Central memory CD8-positive, alpha-beta T cell (primary cell): ENCODE results near the gene NLK.
"Not testable (repeated sequence)": the region's sequence is repeated elsewhere in the genome, so short reads cannot be mapped to it uniquely, and the experiment has no call there.

ENCODE experiments used
- ATAC-seq: fragments of 150-1000 bp; cut with Tn5 transposase; replicated peaks from 2 replicates; pipeline ENCODE4 v1.10.0; 2022; ENCODE audit warnings: mild to moderate bottlenecking, moderate FRiP score, moderate number of reproducible peaks; ENCODE audit not compliant: poor library complexity, severe bottlenecking; ENCODE audit errors: extremely low read depth
- DNase-seq, 2 donors: peaks; one replicate each; pipeline ENCODE4 v3.0.0; 2021; ENCODE audit warnings: low spot score in 2 of 2
- H3K27ac Mint-ChIP-seq: one replicate; pipeline ENCODE4 v1.8.0; 2022; ENCODE audit warnings: low read depth, mild to moderate bottlenecking, moderate library complexity, mixed read lengths
- H3K27me3 Mint-ChIP-seq: one replicate; pipeline ENCODE4 v1.8.0; 2022; ENCODE audit warnings: mixed read lengths
- H3K36me3 Mint-ChIP-seq: one replicate; pipeline ENCODE4 v1.8.0; 2022; ENCODE audit warnings: mild to moderate bottlenecking, moderate library complexity, mixed read lengths; ENCODE audit not compliant: insufficient read depth
- H3K4me1 Mint-ChIP-seq: one replicate; pipeline ENCODE4 v1.8.0; 2022; ENCODE audit warnings: mixed read lengths
- H3K4me3 Mint-ChIP-seq: one replicate; pipeline ENCODE4 v1.8.0; 2022; ENCODE audit warnings: mild to moderate bottlenecking, moderate library complexity, mixed read lengths
- H3K9me3 Mint-ChIP-seq: one replicate; pipeline ENCODE4 v1.8.0; 2022; ENCODE audit warnings: mixed read lengths

NLK gene

DNA sequence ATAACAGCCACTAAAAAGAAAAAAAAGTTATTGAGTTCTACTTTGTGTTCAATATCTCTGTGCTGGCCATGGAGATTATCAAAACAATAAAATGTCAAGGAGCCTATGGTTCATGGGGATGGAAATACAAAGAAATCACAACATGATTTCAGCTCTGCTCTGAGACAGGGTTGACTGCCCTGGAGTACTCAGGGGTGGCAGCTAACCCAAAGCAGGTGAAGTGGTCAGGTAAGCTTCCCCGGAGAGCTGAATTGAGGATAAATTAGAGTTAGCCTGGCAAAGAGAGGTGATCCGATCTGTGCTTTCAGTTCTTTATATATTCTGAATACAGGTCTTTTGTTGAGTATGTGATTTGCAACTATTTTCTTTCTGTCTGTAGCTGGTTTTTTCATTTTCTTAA, 157.3 kb downstream of the NLK start:
- Mint-ChIP-seq H3K4me1 (no peaks in the 10 kb centered on the region), H3K9me3 (no peaks in the 10 kb centered on the region), H3K36me3 (peaks cover 9% of the 10 kb centered on the region), H3K27ac (no peak overlapping the region), H3K27me3 (peaks cover 11% of the 10 kb centered on the region), H3K4me3 (no peak overlapping the region)
- ATAC-seq = no peak
- DNase-seq = no peak

DNA sequence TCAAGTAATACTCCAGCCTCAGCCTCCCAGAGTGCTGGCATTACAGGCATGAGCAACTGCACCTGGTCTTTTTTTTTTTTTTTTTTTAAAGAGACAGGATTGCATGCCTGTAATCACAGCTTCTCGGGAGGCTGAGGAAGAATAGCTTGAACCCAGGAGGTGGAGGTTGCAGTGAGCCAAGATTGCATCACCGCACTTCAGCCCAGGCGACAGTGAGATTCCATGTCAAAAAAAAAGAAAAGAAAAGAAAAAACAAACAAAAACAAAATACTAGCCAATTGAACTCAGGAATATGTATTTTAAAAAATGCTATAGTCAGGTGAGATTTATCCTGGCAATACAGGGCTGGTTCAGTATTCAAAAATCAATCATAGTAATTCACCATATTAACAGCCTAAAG, 158.8 kb downstream of the NLK start:
- no peak overlapping the region for H3K4me3 Mint-ChIP-seq
- peaks cover 4% of the 10 kb centered on the region for H3K36me3 Mint-ChIP-seq
- peaks cover 19% of the 10 kb centered on the region for H3K27me3 Mint-ChIP-seq
- H3K27ac Mint-ChIP-seq = no peak overlapping the region
- H3K9me3 Mint-ChIP-seq = no peaks in the 10 kb centered on the region
- H3K4me1 Mint-ChIP-seq = no peaks in the 10 kb centered on the region
- ATAC-seq (no peak), DNase-seq (no peak)

DNA sequence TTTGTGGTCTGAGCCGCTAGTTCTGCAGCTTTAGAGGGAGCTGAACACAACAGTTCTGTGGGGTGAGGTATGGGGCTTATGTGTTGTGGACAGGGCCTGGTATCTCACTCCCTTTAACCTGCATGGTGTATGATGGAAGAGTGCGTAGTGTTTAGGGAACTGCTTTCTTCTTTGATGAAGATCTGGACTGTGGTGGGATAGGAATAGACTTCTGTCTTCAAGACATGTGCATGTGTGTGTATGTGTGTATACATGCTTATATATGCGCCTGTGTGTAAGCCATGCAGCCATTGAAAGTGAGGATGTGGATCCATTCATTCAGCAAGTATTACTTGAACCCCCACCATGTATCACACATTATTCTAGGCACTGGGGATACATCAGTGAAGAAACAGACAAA, 161.8 kb downstream of the NLK start:
- H3K36me3 Mint-ChIP-seq = peaks cover 2% of the 10 kb centered on the region
- H3K27ac Mint-ChIP-seq = no peak overlapping the region
- peaks cover 28% of the 10 kb centered on the region for H3K27me3 Mint-ChIP-seq
- no peaks in the 10 kb centered on the region for H3K9me3 Mint-ChIP-seq
- no peaks in the 10 kb centered on the region for H3K4me1 Mint-ChIP-seq
- no peak overlapping the region for H3K4me3 Mint-ChIP-seq
- no peak for ATAC-seq
- DNase-seq = no peak

DNA sequence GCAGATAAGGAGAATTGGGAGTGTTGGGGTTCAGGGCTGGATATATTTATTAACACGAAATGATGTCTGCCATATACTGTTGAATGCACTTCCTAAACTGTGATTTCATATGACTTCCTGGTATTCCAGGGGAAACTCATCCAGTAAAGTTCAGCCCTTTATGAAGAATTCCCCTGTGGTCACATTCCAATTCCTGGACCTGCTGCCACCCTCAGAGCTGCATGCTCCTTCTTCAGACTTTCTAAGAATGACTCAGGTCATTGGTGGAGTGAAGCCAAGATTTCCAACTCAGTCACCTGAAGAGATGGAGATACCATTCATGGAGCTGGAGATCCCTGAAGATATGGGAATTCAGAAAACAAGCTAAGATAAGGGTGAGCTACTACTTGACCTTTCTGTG, 162.3 kb downstream of the NLK start:
- ATAC-seq (no peak), DNase-seq (no peak)
- H3K9me3 Mint-ChIP-seq = no peaks in the 10 kb centered on the region
- H3K27ac Mint-ChIP-seq = no peak overlapping the region
- peaks cover 2% of the 10 kb centered on the region for H3K36me3 Mint-ChIP-seq
- no peaks in the 10 kb centered on the region for H3K4me1 Mint-ChIP-seq
- no peak overlapping the region for H3K4me3 Mint-ChIP-seq
- H3K27me3 Mint-ChIP-seq = peaks cover 28% of the 10 kb centered on the region

DNA sequence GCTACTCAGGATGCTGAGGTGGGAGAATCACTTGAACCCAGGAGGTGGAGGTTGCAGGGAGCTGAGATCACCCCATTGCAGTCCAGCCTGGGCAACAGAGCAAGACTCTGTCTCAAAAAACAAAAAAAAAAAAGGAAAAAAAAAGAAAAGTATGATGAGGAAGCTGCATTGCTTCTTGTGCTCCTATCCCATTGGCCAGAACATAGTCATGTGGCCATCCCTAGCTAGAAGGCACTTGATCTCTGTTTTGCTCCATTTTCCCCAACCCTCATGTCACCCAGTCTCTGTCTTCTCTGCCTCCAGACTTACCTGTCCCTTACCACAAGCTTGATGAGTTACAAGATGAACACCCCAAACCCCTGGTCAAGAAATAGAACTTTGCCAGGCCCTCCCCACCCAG, 163.8 kb downstream of the NLK start:
- Mint-ChIP-seq H3K9me3 (no peaks in the 10 kb centered on the region), H3K36me3 (peaks cover 2% of the 10 kb centered on the region), H3K4me1 (no peaks in the 10 kb centered on the region), H3K27ac (no peak overlapping the region), H3K27me3 (peaks cover 28% of the 10 kb centered on the region), H3K4me3 (no peak overlapping the region)
- DNase-seq (no peak), ATAC-seq (no peak)

DNA sequence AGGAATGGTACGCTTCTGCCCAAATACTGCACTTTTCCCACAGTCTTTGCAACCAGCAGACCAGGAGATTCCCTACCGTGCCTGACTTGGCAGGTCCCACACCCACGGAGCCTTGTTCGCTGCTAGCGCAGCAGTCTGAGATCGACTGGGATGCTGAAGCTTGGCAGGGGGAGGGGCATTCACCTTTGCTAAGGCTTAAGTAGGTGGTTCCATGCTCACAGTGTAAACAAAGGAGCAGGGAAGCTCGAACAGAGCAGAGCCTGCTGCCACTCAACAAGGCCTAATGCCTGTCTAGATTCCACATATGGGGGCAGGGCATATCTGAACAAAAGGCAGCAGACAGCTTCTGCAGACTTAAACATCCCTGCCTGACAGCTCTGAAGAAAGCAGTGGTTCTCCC, 169.3 kb downstream of the NLK start:
- peaks cover 5% of the 10 kb centered on the region for H3K36me3 Mint-ChIP-seq
- H3K4me1 Mint-ChIP-seq = peaks cover 6% of the 10 kb centered on the region
- no peak for ATAC-seq
- H3K9me3 Mint-ChIP-seq = no peaks in the 10 kb centered on the region
- H3K4me3 Mint-ChIP-seq = no peak overlapping the region
- no peak for DNase-seq
- H3K27ac Mint-ChIP-seq = no peak overlapping the region
- H3K27me3 Mint-ChIP-seq = peaks cover 4% of the 10 kb centered on the region

DNA sequence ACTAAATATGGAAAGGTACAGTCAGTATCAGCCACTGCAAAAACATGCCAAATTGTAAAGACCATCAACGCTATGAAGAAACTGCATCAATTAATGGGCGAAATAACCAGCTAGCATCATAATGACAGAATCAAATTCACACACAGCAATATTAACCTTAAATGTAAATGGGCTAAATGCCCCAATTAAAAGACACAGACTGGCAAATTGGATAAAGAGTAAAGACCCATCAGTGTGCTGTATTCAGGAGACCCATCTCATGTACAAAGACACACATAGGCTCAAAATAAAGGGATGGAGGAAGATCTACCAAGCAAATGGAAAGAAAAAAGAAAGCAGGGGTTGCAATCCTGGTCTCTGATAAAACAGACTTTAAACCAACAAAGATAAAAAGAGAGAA, 171.1 kb downstream of the NLK start:
- not testable (repeated sequence) for H3K27ac Mint-ChIP-seq, H3K36me3 Mint-ChIP-seq, H3K4me1 Mint-ChIP-seq, H3K27me3 Mint-ChIP-seq, ATAC-seq, H3K4me3 Mint-ChIP-seq, DNase-seq, H3K9me3 Mint-ChIP-seq

DNA sequence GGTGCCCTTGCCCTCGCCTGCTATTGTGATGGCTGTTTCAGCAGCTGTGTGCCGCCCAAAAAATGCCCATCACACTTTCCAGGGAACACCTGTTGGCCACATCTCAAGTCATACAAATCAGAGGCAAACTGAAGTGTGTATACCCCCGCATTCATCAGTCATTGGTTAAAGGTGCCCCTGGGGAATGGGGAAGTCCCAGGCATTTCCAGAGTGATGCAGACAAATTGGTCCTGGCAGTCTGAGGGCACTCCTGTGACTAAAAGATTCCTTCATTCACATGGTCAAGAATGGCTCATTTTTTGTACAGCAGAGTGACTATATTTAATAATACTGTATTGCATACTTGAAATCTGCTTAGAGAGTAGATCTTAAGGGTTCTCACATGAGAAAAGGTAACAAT, 173.6 kb downstream of the NLK start:
- H3K27me3 Mint-ChIP-seq = no peaks in the 10 kb centered on the region
- H3K27ac Mint-ChIP-seq = no peak overlapping the region
- H3K4me3 Mint-ChIP-seq = no peak overlapping the region
- H3K9me3 Mint-ChIP-seq = no peaks in the 10 kb centered on the region
- ATAC-seq (no peak), DNase-seq (no peak)
- H3K36me3 Mint-ChIP-seq = peaks cover 3% of the 10 kb centered on the region
- peaks cover 7% of the 10 kb centered on the region for H3K4me1 Mint-ChIP-seq

DNA sequence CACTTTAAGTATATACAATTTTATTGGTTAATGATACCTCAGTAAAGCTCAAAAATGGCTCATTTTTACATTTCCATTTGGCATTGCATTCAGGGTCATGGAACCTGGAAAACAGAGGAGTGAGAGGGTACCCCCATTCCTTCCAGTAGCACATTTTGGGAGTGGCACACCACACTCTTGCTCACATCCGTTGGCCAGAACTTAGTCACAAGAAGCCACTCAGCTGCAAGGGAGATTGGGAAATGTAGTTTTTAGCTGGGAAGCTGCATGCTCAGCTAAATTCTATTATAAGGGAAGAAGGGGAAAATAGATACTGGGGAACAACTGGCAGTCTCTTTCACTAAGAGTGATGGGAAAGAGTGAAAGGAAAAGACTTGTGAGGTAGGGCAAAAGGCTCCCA, 174.1 kb downstream of the NLK start:
- no peak for ATAC-seq
- H3K9me3 Mint-ChIP-seq = no peaks in the 10 kb centered on the region
- H3K4me3 Mint-ChIP-seq = no peak overlapping the region
- H3K27me3 Mint-ChIP-seq = no peaks in the 10 kb centered on the region
- DNase-seq = no peak
- peaks cover 3% of the 10 kb centered on the region for H3K36me3 Mint-ChIP-seq
- no peak overlapping the region for H3K27ac Mint-ChIP-seq
- peaks cover 7% of the 10 kb centered on the region for H3K4me1 Mint-ChIP-seq

DNA sequence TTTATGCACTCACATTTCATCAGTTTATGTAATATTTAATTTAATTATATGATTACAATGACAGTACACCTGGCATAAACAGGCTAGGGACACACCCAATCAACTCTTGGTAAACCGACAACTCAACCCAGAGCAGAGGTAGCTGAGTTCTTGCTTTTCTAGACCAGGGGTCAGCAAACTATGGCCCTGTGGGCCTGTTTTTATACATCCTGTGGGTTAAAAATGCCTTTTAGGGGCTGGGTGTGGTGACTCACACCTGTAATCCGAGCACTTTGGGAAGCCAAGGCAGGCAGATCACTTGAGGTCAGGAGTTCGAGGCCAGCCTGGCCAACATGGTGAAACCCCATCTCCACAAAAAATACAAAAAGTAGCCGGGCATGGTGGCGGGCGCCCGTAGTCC, 177.3 kb downstream of the NLK start:
- Mint-ChIP-seq H3K36me3 (no peaks in the 10 kb centered on the region), H3K9me3 (no peaks in the 10 kb centered on the region), H3K27ac (no peak overlapping the region), H3K4me1 (peaks cover 7% of the 10 kb centered on the region), H3K4me3 (no peak overlapping the region), H3K27me3 (no peaks in the 10 kb centered on the region)
- no peak for DNase-seq
- no peak for ATAC-seq

DNA sequence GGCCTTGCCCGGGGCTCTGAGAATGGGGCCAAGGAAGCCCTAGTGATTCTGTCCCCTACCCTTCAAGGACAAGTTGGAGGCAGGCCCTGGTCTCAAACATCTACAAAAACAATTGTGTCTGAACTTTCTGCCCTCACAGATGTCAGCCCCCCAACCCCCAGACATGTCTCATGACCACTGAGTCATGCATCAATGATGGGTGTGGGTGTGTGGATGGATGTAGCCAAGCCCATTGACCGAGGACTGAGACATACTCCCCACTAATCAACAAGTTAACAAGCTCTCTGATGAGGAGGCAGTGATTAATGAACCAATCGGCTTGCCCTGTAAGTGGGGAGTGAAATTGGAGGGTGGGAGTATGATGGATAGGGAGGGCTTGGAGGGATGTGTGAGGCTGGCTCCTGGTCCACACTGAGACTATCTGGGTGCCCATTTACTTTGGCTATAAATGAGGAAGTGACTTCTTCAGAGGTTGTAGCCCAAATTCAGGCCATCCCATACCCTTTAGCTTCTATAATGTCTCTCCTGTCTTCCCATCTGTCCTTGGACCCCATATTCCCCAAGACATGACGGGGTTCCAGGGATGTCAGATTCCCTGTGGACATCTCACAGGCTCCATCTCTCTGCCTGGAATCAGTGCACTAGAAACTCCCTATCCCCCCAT, 179.4 kb downstream of the NLK start:
- Mint-ChIP-seq H3K27me3 (peaks cover 15% of the 10 kb centered on the region), H3K4me3 (no peak overlapping the region), H3K9me3 (no peaks in the 10 kb centered on the region), H3K36me3 (no peaks in the 10 kb centered on the region), H3K4me1 (no peaks in the 10 kb centered on the region), H3K27ac (no peak overlapping the region)
- DNase-seq (no peak), ATAC-seq (no peak)

DNA sequence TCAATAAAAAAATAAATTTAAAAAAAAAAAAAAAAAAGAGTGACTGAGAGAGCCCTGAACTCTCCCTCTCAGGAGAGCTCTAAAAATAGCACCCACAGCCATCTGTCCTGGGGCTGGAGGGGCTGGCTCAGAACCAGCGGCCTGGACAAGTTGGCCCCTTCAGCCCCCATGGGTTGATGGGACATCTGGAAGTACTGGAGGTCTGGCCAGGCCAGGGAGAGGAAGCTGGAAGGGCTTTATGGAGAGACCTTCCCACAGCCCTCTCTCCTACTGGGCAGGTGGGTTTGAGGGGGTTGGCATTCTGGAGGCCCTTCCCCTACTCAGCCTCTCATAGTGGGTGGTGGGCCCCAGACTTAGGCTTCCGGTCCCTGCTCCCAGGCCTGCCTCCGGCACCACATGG, 182.8 kb downstream of the NLK start:
- H3K27me3 Mint-ChIP-seq = peaks cover 46% of the 10 kb centered on the region
- ATAC-seq = no peak

DNA sequence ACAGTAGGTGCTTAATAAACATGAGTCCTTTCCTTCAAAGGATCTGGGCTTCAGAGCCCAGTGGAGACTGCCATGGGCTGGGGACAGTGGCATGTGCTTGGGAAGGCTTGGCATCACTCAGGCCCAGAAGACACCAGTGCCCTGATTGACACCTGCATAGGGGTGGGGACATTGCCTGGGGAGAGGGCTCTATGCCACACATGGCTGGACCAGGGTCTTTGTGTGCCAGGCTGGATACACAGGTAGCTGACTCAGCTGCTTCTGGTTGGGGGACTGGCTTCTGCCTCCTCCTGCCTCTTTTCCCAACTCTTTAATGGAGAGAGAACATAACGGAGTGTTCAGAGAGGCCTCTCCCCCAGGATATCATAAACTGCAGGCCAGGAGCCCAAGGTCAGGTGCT, 183.4 kb downstream of the NLK start:
- ATAC-seq = no peak
- peaks cover 14% of the 10 kb centered on the region for H3K4me1 Mint-ChIP-seq

More for the DNA sequence above, 182.8 kb downstream of the NLK start:
- Mint-ChIP-seq H3K4me3 (no peak overlapping the region), H3K4me1 (peaks cover 12% of the 10 kb centered on the region), H3K27ac (no peak overlapping the region), H3K36me3 (no peaks in the 10 kb centered on the region), H3K9me3 (no peaks in the 10 kb centered on the region)
- no peak for DNase-seq

More for the DNA sequence above, 183.4 kb downstream of the NLK start:
- Mint-ChIP-seq H3K27me3 (peaks cover 52% of the 10 kb centered on the region), H3K27ac (no peak overlapping the region), H3K36me3 (no peaks in the 10 kb centered on the region), H3K4me3 (no peak overlapping the region), H3K9me3 (no peaks in the 10 kb centered on the region)
- DNase-seq = no peak
